PC-9 (cell line): ENCODE data around the gene DENND2D. TPM values are rescaled to one million over a fixed set of nuclear protein-coding genes. Genes with fewer than 3 reads are reported as not detected.
A peak's percentile ranks its signal among the peaks of the same experiment; 100 is the strongest.

Experiments used
- BruUV-seq: library from RNA; stranded (reverse); fragments of 400-500 nt; replicated peaks from 2 replicates; lab custom pipeline; 2021; lab: Mats Ljungman, UMichigan
- CTCF ChIA-PET: fragments of 300-600 bp; sonication (Branson Sonifier 250); formaldehyde crosslinking; loops from one replicate; lab custom pipeline; 2022; ENCODE audit warnings: antibody characterized with exemption; lab: Charles Lee
- POLR2A ChIA-PET: fragments of 300-600 bp; sonication (Branson Sonifier 250); formaldehyde crosslinking; loops from one replicate; lab custom pipeline; 2022; ENCODE audit warnings: antibody characterized with exemption; ENCODE audit not compliant: unreplicated experiment; lab: Charles Lee
- DNase-seq, 2 experiments: peaks; one replicate each; pipeline versions ENCODE4 v3.0.0 to v3.0.0-alpha.2; 2015 to 2022; ENCODE audit warnings: mixed read lengths in 1 of 2
- H2AFZ ChIP-seq: fragments of 200-600 bp; sonication (generic); 2 replicates; pipeline ENCODE4 v1.8.1; 2017; ENCODE audit warnings: antibody characterized with exemption
- H3F3A ChIP-seq: fragments of 200-600 bp; sonication (generic); 2 replicates; pipeline ENCODE4 v1.8.1; 2017; ENCODE audit warnings: antibody characterized with exemption, mild to moderate bottlenecking, low read depth; ENCODE audit not compliant: insufficient read depth
- H3K27ac ChIP-seq: fragments of 200-600 bp; sonication (generic); 2 replicates; pipeline ENCODE4 v1.6.1; 2016; ENCODE audit warnings: mixed run types
- H3K27me3 ChIP-seq: fragments of 200-600 bp; sonication (generic); 2 replicates; pipeline ENCODE4 v1.6.1; 2016; ENCODE audit warnings: low read depth, mixed run types; ENCODE audit not compliant: insufficient read depth
- H3K36me3 ChIP-seq: fragments of 200-600 bp; sonication (generic); 2 replicates; pipeline ENCODE4 v1.6.1; 2016; ENCODE audit warnings: low read depth, mixed run types
- H3K4me1 ChIP-seq: fragments of 200-600 bp; sonication (generic); replicated peaks from 2 replicates; pipeline ENCODE4 v1.6.1; 2016; ENCODE audit warnings: mixed run types; ENCODE audit not compliant: insufficient read depth
- H3K4me2 ChIP-seq: fragments of 200-600 bp; sonication (generic); 2 replicates; pipeline ENCODE4 v1.6.1; 2017; ENCODE audit warnings: mixed run types
- H3K4me3 ChIP-seq: fragments of 200-600 bp; sonication (generic); 2 replicates; pipeline ENCODE4 v1.6.1; 2016; ENCODE audit warnings: mixed run types
- H3K79me2 ChIP-seq: fragments of 200-600 bp; sonication (generic); 2 replicates; pipeline ENCODE4 v1.6.1; 2017; ENCODE audit warnings: low read depth, mixed run types
- H3K9me2 ChIP-seq: fragments of 200-600 bp; sonication (generic); 2 replicates; pipeline ENCODE4 v1.8.1; 2017; ENCODE audit warnings: mild to moderate bottlenecking; ENCODE audit not compliant: insufficient read depth
- H3K9me3 ChIP-seq: fragments of 200-600 bp; sonication (generic); 2 replicates; pipeline ENCODE4 v1.8.1; 2016; ENCODE audit warnings: low read depth; ENCODE audit not compliant: insufficient read depth
- H4K20me1 ChIP-seq: fragments of 200-600 bp; sonication (generic); 2 replicates; pipeline ENCODE4 v1.8.1; 2017; ENCODE audit not compliant: insufficient read depth
- EZH2 ChIP-seq: fragments of 200-600 bp; sonication (generic); IDR thresholded peaks from 2 replicates; pipeline ENCODE4 v1.8.0; 2017; ENCODE audit warnings: antibody characterized with exemption, low read depth
- intact Hi-C: fragments of 100-400 bp; cut with micrococcal nuclease; formaldehyde crosslinking; loops from one replicate; pipeline ENCODE4 v1.10.0; 2022; ENCODE audit not compliant: unreplicated experiment
- total RNA-seq: library from RNA; stranded (reverse); gene quantifications from 2 replicates; pipeline ENCODE4 v1.2.3, GENCODE V29; 2021
- TF ChIP-seq, protein P1 (sequence below): fragments of 200-600 bp; sonication (generic); conservative IDR thresholded peaks from 2 replicates; pipeline ENCODE4 v1.6.1; 2017; ENCODE audit warnings: mixed run types, antibody characterized with exemption, mild to moderate bottlenecking, moderate library complexity

Gene DENND2D
- total RNA-seq, 1 experiment from 2014 or later: 44.9 TPM

DNA sequence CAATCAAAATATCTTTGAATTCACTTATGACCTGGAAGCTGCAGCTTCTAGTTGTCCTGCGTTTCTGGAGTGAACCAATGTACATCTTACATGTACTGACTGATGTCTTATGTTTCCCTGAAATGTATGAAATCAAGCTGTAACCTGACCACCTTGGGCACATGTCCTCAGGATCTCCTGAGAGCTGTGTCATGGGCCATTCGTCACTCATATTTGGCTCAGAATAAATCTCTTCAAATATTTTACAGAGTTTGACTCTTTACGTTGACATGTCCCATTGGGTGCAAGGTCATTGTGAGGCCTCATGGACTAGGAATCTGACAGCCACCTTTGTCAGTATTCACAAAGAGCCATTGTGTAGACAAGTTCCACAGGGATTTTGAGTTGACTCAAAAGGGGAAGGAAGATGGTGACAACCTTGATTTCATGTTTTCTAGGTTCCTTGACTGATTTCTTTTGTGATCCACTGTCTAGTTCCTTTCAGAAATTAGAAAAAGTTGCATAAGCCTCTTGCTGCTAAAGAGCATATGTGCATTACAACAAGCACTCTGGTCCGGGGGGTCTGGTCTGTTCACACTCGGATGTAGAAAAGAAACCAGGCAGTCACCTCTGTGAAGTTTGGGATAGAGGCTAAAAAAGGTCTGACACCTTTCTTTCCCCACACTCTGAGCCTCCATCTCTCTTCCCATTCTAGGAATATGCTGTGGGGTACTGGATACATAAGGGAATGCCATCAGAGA lies 37.8 kb upstream of the DENND2D start:
- H3K4me2 ChIP-seq: peak overlapping the region; percentile 46; the same call in 1 of the 2 replicates
- no peak overlapping the region; the same call in 1 of the 2 replicates for H3K27ac ChIP-seq
- H3F3A ChIP-seq: peaks cover 23% of the 10 kb centered on the region
- H3K36me3 ChIP-seq: no peaks in the 10 kb centered on the region
- H4K20me1 ChIP-seq: no peaks in the 10 kb centered on the region
- H3K79me2 ChIP-seq: no peaks in the 10 kb centered on the region
- H3K4me1 ChIP-seq: peaks cover 44% of the 10 kb centered on the region
- H3K9me2 ChIP-seq: no peaks in the 10 kb centered on the region
- no peak overlapping the region for H2AFZ ChIP-seq
- DNase-seq: peak in 1 of 2 experiments; percentile 56
- H3K27me3 ChIP-seq: no peaks in the 10 kb centered on the region
- ChIA-PET POLR2A (no interaction called here), CTCF (no interaction called here)
- intact Hi-C loops: no loop called here
- no peak for TF ChIP-seq EZH2
- TF ChIP-seq, protein P1, sequence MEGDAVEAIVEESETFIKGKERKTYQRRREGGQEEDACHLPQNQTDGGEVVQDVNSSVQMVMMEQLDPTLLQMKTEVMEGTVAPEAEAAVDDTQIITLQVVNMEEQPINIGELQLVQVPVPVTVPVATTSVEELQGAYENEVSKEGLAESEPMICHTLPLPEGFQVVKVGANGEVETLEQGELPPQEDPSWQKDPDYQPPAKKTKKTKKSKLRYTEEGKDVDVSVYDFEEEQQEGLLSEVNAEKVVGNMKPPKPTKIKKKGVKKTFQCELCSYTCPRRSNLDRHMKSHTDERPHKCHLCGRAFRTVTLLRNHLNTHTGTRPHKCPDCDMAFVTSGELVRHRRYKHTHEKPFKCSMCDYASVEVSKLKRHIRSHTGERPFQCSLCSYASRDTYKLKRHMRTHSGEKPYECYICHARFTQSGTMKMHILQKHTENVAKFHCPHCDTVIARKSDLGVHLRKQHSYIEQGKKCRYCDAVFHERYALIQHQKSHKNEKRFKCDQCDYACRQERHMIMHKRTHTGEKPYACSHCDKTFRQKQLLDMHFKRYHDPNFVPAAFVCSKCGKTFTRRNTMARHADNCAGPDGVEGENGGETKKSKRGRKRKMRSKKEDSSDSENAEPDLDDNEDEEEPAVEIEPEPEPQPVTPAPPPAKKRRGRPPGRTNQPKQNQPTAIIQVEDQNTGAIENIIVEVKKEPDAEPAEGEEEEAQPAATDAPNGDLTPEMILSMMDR: no peak
- no TSS peak for BruUV-seq
- no peak overlapping the region for H3K4me3 ChIP-seq
- H3K9me3 ChIP-seq: no peaks in the 10 kb centered on the region

DNA sequence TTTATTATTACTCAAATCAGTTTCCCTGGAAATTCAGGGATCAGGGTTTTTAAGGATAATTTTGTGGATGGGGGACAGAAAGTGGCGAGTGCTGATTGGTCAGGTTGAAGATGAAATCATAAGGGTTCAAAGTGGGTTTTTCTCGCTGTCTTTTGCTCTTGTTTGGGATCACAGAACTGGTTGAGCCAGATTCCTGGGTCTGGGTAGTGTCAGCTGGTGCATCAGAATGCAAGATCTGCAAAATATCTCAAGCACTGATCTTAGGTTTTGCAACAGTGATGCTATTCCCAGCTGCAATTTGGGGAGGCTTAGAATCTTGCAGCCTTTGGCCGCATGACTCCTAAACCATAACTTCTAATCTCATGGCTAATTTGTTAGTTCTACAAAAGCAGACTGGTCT lies 36.4 kb upstream of the DENND2D start:
- TF ChIP-seq, protein P1: no peak
- TF ChIP-seq EZH2: no peak
- no peak overlapping the region for H3K27ac ChIP-seq
- no peaks in the 10 kb centered on the region for H3K36me3 ChIP-seq
- peaks cover 23% of the 10 kb centered on the region for H3F3A ChIP-seq
- no peak overlapping the region for H3K4me3 ChIP-seq
- no TSS peak for BruUV-seq
- H3K27me3 ChIP-seq: no peaks in the 10 kb centered on the region
- no peak overlapping the region for H2AFZ ChIP-seq
- no peaks in the 10 kb centered on the region for H4K20me1 ChIP-seq
- H3K4me2 ChIP-seq: peak overlapping the region; percentile 46
- no peaks in the 10 kb centered on the region for H3K9me2 ChIP-seq
- ChIA-PET POLR2A (no interaction called here), CTCF (no interaction called here)
- intact Hi-C loops: no loop called here
- H3K9me3 ChIP-seq: no peaks in the 10 kb centered on the region
- DNase-seq: peak; percentile 38 to 88
- H3K79me2 ChIP-seq: no peaks in the 10 kb centered on the region
- peaks cover 44% of the 10 kb centered on the region for H3K4me1 ChIP-seq

DNA sequence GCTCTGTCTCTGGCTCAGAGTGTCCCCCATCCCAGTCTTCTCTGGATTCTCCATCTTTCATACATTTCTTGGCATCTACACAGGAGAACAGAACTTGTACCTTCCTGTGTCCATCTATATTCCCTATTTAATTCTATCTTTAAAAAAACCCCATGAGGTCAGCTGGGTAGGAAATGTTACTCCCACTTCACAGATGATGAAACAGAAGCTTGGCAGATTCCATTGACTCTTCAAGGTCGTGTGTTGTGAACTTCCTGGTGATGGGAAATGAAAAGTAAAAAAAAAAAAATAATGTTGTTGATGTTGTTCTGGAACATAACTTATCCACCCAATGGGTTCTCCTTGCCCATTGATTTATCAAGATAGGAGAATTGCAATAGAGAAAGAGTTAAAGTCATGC lies 35.9 kb upstream of the DENND2D start:
- Histone ChIP-seq H3K4me2 (peak overlapping the region; percentile 46), H3K27me3 (no peaks in the 10 kb centered on the region), H3K4me3 (no peak overlapping the region), H3K27ac (no peak overlapping the region), H3K9me3 (no peaks in the 10 kb centered on the region), H3K36me3 (no peaks in the 10 kb centered on the region), H3K79me2 (no peaks in the 10 kb centered on the region), H4K20me1 (no peaks in the 10 kb centered on the region), H2AFZ (no peak overlapping the region), H3K4me1 (peaks cover 44% of the 10 kb centered on the region), H3F3A (peaks cover 23% of the 10 kb centered on the region), H3K9me2 (no peaks in the 10 kb centered on the region)
- no peak for DNase-seq
- ChIA-PET POLR2A (no interaction called here), CTCF (no interaction called here)
- BruUV-seq: no TSS peak
- TF ChIP-seq EZH2: no peak
- TF ChIP-seq, protein P1: no peak
- intact Hi-C loops: no loop called here
